ENCODE results near the gene ARV1. TPM values are rescaled to one million over a fixed set of nuclear protein-coding genes. Genes with fewer than 3 reads are reported as not detected.

The ARV1 gene
- total RNA-seq (2022; extraction: Qiagen RNA extraction; ENCODE audit: low read depth) = 19.6 to 27.5 TPM (median 24.0 TPM) in 5 replicates

GRCh38 chr1:230978491-230979388, at the start of gene ARV1, which contains the start of gene TTC13:
Gene ARV1 (plus strand): TSS chr1:230979094. CDS start chr1:230979106, 12 bp downstream.
Gene TTC13 (minus strand): TSS chr1:230978861. CDS start chr1:230978830, 31 bp downstream.

GRCh38 chr1:231040019-231040799, 61.3 kb downstream of the ARV1 start, which contains the start of gene FAM89A:
Gene FAM89A (minus strand): TSS chr1:231040254. CDS start chr1:231040211, 43 bp downstream.

Other genes with a start within 250 kb of the ARV1 start
- gene CAPN9, start 231.7 kb upstream of the ARV1 start, total RNA-seq (2022; extraction: Qiagen RNA extraction; ENCODE audit: low read depth) = not detected in 5 replicates
- 13.9 to 19.8 TPM (median 18.4 TPM) in 5 replicates for gene C1orf198, start 110.6 kb upstream of the ARV1 start, total RNA-seq (2022; extraction: Qiagen RNA extraction; ENCODE audit: low read depth)
- 6.6 to 10.3 TPM (median 10.2 TPM) in 5 replicates for gene TTC13, start 233 bp upstream of the ARV1 start, total RNA-seq (2022; extraction: Qiagen RNA extraction; ENCODE audit: low read depth)
- gene FAM89A, start 61.2 kb downstream of the ARV1 start, total RNA-seq (2022; extraction: Qiagen RNA extraction; ENCODE audit: low read depth) = 12.8 to 22.2 TPM (median 19.9 TPM) in 5 replicates
- gene TRIM67, start 183.0 kb downstream of the ARV1 start, total RNA-seq (2022; extraction: Qiagen RNA extraction; ENCODE audit: low read depth) = 0.10 to 0.32 TPM (median 0.19 TPM) in 5 replicates